ENCODE results near the gene RAB27B. TPM values are rescaled to one million over a fixed set of nuclear protein-coding genes. Genes with fewer than 3 reads are reported as not detected.
"Not testable (repeated sequence)": the region's sequence is repeated elsewhere in the genome, so short reads cannot be mapped to it uniquely, and the experiment has no call there.

The RAB27B gene, protein sequence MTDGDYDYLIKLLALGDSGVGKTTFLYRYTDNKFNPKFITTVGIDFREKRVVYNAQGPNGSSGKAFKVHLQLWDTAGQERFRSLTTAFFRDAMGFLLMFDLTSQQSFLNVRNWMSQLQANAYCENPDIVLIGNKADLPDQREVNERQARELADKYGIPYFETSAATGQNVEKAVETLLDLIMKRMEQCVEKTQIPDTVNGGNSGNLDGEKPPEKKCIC
- 3.4 TPM in 2 replicates for total RNA-seq

DNA sequence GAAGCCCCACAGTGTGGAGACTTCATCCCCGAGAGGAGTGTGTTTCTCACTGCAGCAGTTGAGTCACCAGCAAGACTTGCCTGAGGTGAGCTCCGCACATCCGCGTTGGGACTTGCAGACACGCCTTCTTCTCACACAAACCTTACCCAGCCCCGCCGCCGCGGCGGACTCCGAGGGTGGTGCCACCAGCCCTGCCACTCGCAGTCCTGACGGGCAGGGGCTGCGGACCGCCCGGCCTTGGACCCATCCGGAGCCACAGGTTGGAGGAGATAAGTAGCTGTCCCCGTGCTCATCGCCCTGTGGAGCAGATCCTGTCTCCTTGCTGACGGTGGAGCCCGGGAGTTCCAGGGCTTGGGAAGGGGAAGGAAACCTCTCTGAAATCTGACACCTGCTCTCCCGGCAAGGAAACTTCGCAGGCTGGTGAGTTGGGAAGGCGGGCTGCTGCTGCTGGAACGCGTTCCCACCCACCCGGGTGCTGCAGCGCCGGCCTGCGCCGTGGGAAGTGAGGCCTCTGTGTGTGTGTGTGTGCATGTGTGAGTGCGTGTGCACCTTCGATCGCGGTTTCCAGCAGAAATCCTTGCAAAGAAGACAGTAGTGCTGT lies at the start of gene RAB27B:
TSS of gene RAB27B (plus strand) at position 197 of the 601 bp plus-strand sequence. CDS start 49,109 bp downstream, outside the sequence.
- intact Hi-C loops (cut with micrococcal nuclease): loop anchor here (1.0 to 2.0 kb wide), 3 partner anchors 16 to 115 kb away; no protein-coding TSS in a partner anchor

DNA sequence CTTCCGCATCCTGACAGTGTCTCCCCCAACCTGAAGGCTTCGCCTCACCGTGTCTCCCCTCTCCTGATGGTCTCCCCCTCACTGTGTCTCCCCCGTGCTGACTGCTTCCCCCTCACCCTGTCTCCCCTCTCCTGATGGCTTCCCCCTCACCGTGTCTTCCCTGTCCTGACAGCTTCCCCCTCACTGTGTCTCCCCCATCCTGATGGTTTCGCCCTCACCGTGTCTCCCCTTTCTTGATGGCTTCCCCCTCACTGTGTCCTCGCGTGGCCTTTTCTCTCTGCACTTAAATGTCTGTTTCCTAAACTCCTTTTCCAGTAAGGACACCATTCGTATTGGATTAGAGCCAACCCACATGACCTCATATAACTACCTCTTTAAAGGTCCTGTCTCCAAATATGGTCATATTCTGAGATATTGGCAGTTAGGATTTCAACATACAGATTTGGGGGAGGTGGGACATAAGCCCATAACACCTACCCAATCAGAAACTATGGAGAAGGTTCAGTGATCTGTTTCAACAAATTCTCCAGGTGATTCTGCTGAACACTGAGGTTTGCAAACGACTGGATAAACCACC lies 47.9 kb upstream of the RAB27B start:
- intact Hi-C loops (cut with micrococcal nuclease): no loop called here

- intact Hi-C loops (cut with micrococcal nuclease): no loop called here
Observed at GRCh38 chr18:54780970-54781369, 47.3 kb upstream of the RAB27B start.

- intact Hi-C loops (cut with micrococcal nuclease): no loop called here
Observed at GRCh38 chr18:54783139-54783538, 45.1 kb upstream of the RAB27B start.

- intact Hi-C loops (cut with micrococcal nuclease): no loop called here
Observed at GRCh38 chr18:54786206-54786605, 42.1 kb upstream of the RAB27B start.

DNA sequence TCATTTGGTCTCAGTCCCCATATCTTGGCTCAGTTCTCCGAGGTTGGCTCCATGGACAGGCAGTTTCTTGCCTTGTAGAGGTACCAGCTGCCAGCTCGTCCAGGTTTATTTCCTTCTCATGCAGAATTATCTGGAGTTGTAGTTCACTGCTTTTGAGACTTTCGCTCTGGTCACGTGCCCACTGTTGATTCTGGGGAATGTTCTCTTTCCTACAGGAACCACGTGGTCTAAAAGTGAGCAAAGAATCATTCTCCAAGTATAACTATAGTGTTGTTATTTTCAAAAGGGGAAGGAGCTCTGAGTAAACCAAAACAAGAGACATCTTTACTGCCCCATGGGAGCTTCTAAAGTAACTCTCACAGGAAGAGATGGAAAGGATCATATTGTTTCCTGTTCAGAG lies 41.2 kb upstream of the RAB27B start:
- intact Hi-C loops (cut with micrococcal nuclease): no loop called here

- intact Hi-C loops (cut with micrococcal nuclease): no loop called here
Observed at GRCh38 chr18:54787616-54788015, 40.7 kb upstream of the RAB27B start.

- intact Hi-C loops (cut with micrococcal nuclease): no loop called here
Observed at GRCh38 chr18:54790109-54790508, 38.2 kb upstream of the RAB27B start.

GRCh38 chr18:54791657-54792056 lies 36.6 kb upstream of the RAB27B start:
- intact Hi-C loops (cut with micrococcal nuclease): no loop called here

GRCh38 chr18:54792079-54792478 lies 36.2 kb upstream of the RAB27B start:
- intact Hi-C loops (cut with micrococcal nuclease): no loop called here

- intact Hi-C loops (cut with micrococcal nuclease): no loop called here
Observed at GRCh38 chr18:54794823-54795222, 33.5 kb upstream of the RAB27B start.

DNA sequence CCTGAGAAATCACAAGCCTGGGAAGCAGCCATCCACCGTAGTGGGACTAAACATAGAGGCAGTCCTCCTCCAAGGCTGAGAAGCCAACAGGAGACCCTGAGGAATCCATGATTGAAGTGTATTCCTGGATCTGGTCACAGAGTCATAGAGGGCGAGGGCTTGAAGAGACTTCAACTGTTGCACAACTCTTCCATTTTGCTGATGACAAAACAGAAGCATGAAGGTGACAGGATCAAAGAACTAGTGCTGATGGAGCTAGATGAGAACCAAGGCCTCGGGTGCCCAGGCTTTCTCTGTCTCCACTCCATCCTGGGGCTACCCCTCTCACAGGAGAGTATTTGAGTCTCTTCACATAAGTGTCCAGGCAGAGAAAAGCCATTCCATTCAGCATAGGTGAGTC lies 30.1 kb upstream of the RAB27B start:
- intact Hi-C loops (cut with micrococcal nuclease): no loop called here

DNA sequence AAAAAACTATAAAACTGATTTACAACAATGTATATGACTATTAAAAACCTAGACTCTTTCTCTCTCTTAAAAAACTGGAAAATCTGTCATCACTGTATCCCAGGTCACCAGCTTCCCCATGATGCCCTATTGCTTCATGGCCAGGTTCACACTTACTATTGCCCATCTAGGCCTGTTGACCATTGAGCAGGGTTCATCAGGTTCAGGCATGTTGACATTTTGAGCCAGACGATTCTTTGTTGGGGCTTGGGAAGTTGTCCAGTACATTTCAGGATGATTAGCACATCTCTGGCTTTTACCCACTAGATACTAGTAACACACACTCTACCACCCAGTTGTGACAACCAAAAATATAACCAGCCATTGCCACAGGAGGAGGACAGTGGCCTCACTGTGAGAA lies 26.9 kb upstream of the RAB27B start:
- intact Hi-C loops (cut with micrococcal nuclease): no loop called here

GRCh38 chr18:54802178-54802577 lies 26.1 kb upstream of the RAB27B start:
- intact Hi-C loops (cut with micrococcal nuclease): no loop called here

DNA sequence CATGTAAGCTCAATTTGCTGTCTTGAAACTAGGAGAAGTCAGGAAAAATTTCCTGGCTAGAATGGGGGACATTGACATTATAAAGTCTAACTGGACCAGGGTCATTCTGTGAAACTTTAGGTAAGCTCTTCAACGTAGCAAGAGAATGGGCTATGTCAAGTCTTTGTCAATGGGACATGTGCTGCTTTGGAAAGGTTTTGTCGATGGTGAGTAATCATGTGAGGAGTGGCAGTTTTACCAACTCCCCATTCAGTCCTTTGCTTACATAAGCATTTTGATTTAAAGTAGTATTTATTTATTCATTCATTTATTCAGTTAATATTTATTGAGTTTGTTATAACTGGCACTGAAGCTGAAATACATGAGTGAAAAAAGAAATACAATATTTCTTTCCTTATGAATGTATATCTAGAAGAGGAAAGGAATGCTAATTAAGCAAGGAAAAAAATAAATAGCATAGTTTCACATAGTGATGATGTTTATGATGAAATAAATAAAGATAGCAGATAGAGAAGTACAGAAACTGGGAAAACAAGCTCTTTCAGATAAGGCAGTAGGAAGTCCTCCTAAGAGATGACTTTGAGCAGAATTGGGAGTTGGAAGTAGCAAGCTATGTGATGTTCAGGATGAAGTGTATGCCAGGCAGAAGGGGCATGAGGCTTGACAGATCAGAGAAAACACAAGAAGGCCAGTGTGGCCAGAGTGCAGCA lies 25.4 kb upstream of the RAB27B start:
- intact Hi-C loops (cut with micrococcal nuclease): no loop called here

- intact Hi-C loops (cut with micrococcal nuclease): loop anchor here (1.0 to 2.0 kb wide), 2 partner anchors 47 to 88 kb away; no protein-coding TSS in a partner anchor
Observed at GRCh38 chr18:54805571-54806334, 22.5 kb upstream of the RAB27B start.

- intact Hi-C loops (cut with micrococcal nuclease): loop anchor here (1.0 to 2.0 kb wide), 2 partner anchors 46 to 89 kb away; no protein-coding TSS in a partner anchor
Observed at GRCh38 chr18:54806526-54806925, 21.8 kb upstream of the RAB27B start.

DNA sequence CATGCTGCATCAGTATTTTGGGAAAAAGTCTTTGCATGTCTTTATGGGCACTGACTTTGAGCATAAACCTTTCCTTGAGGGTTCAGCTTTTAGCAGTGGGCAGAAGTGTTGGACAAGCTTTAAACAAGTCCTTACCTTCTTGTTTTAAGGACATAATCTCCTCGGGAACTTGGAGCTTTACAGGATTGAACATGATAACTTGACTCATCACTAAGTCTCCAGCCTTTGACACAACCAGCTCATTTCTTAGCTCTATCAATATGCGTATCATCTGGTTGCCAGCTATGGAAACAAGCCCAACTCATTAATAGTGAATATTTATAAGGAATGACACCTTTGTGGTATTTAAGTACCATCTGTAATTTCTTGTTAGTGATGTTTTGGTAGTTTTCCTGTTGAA lies 21.0 kb upstream of the RAB27B start:
- intact Hi-C loops (cut with micrococcal nuclease): loop anchor here (2.0 kb wide), 1 partner anchor 45 kb away; no protein-coding TSS in a partner anchor

DNA sequence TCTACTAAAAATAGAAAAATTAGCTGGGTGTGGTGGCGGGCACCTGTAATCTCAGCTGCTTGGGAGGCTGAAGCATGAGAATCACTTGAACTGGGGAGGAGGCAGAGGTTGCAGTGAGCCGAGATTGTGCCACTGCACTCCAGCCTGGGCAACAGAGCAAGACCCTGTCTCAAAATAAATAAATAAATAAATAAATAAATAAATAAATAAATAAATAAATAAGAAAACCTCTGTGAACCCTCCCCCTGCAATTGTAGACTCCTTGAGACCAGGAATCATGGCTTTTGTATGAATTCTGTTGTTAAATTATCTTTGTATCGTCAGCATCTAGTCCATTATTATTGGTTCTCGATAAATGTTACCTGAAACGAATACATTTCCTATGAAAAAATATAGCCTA lies 17.6 kb upstream of the RAB27B start:
- intact Hi-C loops (cut with micrococcal nuclease): not testable (repeated sequence)

- intact Hi-C loops (cut with micrococcal nuclease): loop anchor here (2.0 kb wide), 1 partner anchor 16 kb away; the partner anchor contains the start of gene RAB27B
Observed at GRCh38 chr18:54812885-54813284, 15.4 kb upstream of the RAB27B start.

DNA sequence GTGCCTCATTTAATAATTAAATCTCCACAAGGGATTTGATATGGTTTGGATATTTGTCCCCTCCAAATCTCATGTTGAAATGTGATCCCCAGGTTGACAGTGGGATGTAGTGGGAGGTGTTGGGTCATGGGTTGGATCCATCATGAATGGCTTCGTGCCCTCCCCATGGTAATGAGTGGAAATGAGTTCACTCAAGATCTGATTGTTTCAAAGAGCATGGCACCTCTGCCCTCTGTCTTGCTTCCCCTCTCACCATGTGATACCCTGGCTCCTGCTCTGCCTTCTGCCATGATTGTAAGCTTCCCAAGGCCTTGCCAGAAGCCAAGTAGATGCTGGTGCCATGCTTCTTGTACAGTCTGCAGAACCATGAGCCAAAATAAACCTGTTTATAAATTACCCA lies 15.0 kb upstream of the RAB27B start:
- intact Hi-C loops (cut with micrococcal nuclease): loop anchor here (2.0 kb wide), 1 partner anchor 15 kb away; the partner anchor contains the start of gene RAB27B

Measured in T-helper 2 cell treated with Interferon-gamma antibody and Interleukin-4, amounts not matched to agents 100 ng/mL and 5 ng/mL, for 36 hours (primary cell).